ENCODE results near the gene CCDC177.
"Not testable (repeated sequence)": the region's sequence is repeated elsewhere in the genome, so short reads cannot be mapped to it uniquely, and the experiment has no call there.

CCDC177 gene

GRCh38 chr14:69599431-69599830, 24.8 kb upstream of the CCDC177 start:
- DNase-seq, result not testable (repeated sequence)

GRCh38 chr14:69595336-69595735, 20.7 kb upstream of the CCDC177 start:
- no peak for DNase-seq

GRCh38 chr14:69594846-69595245, 20.2 kb upstream of the CCDC177 start:
- DNase-seq, result no peak

GRCh38 chr14:69593018-69593677, 18.5 kb upstream of the CCDC177 start:
- no peak for DNase-seq

- DNase-seq, result no peak
Measured at GRCh38 chr14:69591317-69591716, 16.6 kb upstream of the CCDC177 start.

- DNase-seq, result no peak
Measured at GRCh38 chr14:69587389-69587788, 12.7 kb upstream of the CCDC177 start.

- no peak for DNase-seq
Measured at GRCh38 chr14:69586404-69586803, 11.7 kb upstream of the CCDC177 start.

- no peak for DNase-seq
Measured at GRCh38 chr14:69584389-69584788, 9.7 kb upstream of the CCDC177 start.

GRCh38 chr14:69582829-69583228, 8.2 kb upstream of the CCDC177 start:
- no peak for DNase-seq

- DNase-seq, result no peak
Measured at GRCh38 chr14:69582212-69582611, 7.5 kb upstream of the CCDC177 start.

- no peak for DNase-seq
Measured at GRCh38 chr14:69581316-69581935, 6.8 kb upstream of the CCDC177 start.

GRCh38 chr14:69580009-69580577, 5.4 kb upstream of the CCDC177 start:
- no peak for DNase-seq

GRCh38 chr14:69579476-69579875, 4.8 kb upstream of the CCDC177 start:
- DNase-seq, result no peak

- no peak for DNase-seq
Measured at GRCh38 chr14:69574954-69575295, 254 bp upstream of the CCDC177 start.

GRCh38 chr14:69573831-69574262, 824 bp downstream of the CCDC177 start:
- no peak for DNase-seq

- no peak for DNase-seq
Measured at GRCh38 chr14:69573205-69573830, 1.4 kb downstream of the CCDC177 start.

- no peak for DNase-seq
Measured at GRCh38 chr14:69572841-69573135, 1.9 kb downstream of the CCDC177 start.

GRCh38 chr14:69572030-69572840, 2.4 kb downstream of the CCDC177 start:
- DNase-seq, result peak; percentile 51

- no peak for DNase-seq
Measured at GRCh38 chr14:69571449-69572029, 3.1 kb downstream of the CCDC177 start.

GRCh38 chr14:69570836-69571330, 3.8 kb downstream of the CCDC177 start:
- no peak for DNase-seq

- DNase-seq, result no peak
Measured at GRCh38 chr14:69569859-69570258, 4.8 kb downstream of the CCDC177 start.

- no peak for DNase-seq
Measured at GRCh38 chr14:69567563-69567962, 7.1 kb downstream of the CCDC177 start.

- DNase-seq, result no peak
Measured at GRCh38 chr14:69561893-69562292, 12.8 kb downstream of the CCDC177 start.

Measured in NCI-H774 (cell line).